Fibroblast of upper back skin (primary cell): ENCODE measurements around the gene ARFGAP1.

Experiments used
- DNase-seq: peaks from one replicate; pipeline ENCODE4 v3.0.0-alpha.2; 2013

ARFGAP1 gene

GRCh38 chr20:63336232-63336752, 63.7 kb downstream of the ARFGAP1 start:
- no peak for DNase-seq

- DNase-seq, result no peak
These were observed 65.3 kb downstream of the ARFGAP1 start for GRCh38 chr20:63337786-63338420.
